ENCODE results near the gene MGMT. TPM values are rescaled to one million over a fixed set of nuclear protein-coding genes. Genes with fewer than 3 reads are reported as not detected.

Gene MGMT
- total RNA-seq, 4 donors from 2014 or later, result 18.4 to 30.3 (median 27.9) TPM

DNA sequence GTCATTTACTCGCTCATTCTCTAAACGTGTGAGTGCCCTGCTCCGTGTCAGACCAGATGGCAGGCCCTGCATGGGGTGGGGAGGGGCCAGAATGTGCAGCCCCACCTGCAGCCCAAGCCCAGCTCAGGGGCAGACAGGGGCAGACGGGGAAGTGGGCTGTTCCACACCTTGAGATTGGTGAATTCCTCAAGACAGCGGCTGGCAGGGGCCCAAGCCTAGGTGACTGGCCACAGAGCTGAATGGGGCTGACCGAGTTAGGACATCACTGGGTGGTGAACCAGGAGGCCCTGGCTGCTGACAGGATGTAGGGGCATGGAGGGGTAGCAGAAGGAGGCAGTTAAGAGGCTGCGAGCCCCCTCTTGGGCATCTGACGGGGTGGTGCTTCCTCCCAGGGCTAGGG, 79.1 kb downstream of the MGMT start:
- Histone ChIP-seq H3K4me3 (no peak overlapping the region), H3K4me1 (peaks cover 7 to 17% (median 11%) of the 10 kb centered on the region in 4 donors), H3K27ac (replicated peaks in 1 of 4) (no peak overlapping the region), H3K27me3 (no peaks in the 10 kb centered on the region), H3K36me3 (no peaks in the 10 kb centered on the region), H3K9me3 (no peaks in the 10 kb centered on the region)
- DNase-seq (ENCODE audit: extremely low spot score), result no peak
- no peak for TF ChIP-seq EP300 (IDR thresholded peaks at IDR 0.05)
- no peak for TF ChIP-seq POLR2AphosphoS5 (IDR thresholded peaks at IDR 0.05)
- no peak for TF ChIP-seq CTCF (IDR thresholded peaks at IDR 0.05)
- no peak for TF ChIP-seq POLR2A (IDR thresholded peaks at IDR 0.05; ENCODE audit: low read depth)
- intact Hi-C loops (cut with DNase I), result no loop called here
- WGBS, result 77% methylated on average over 8 of the region's 8 CpGs

GRCh38 chr10:129547608-129548007, 80.6 kb downstream of the MGMT start:
- no peak for DNase-seq (ENCODE audit: extremely low spot score)
- H3K4me1 ChIP-seq, result peaks cover 7 to 17% (median 11%) of the 10 kb centered on the region in 4 donors
- no peaks in the 10 kb centered on the region for H3K9me3 ChIP-seq
- no peak overlapping the region for H3K27ac ChIP-seq (replicated peaks in 1 of 4)
- TF ChIP-seq POLR2AphosphoS5 (IDR thresholded peaks at IDR 0.05), result no peak
- TF ChIP-seq EP300 (IDR thresholded peaks at IDR 0.05), result no peak
- TF ChIP-seq POLR2A (IDR thresholded peaks at IDR 0.05; ENCODE audit: low read depth), result no peak
- TF ChIP-seq CTCF (IDR thresholded peaks at IDR 0.05), result no peak
- no peak overlapping the region for H3K4me3 ChIP-seq
- H3K27me3 ChIP-seq, result no peaks in the 10 kb centered on the region
- intact Hi-C loops (cut with DNase I), result no loop called here
- 69% methylated on average over 7 of the region's 7 CpGs for WGBS
- H3K36me3 ChIP-seq, result peaks cover 0 to 7% (median 3%) of the 10 kb centered on the region in 4 donors

- H3K36me3 ChIP-seq, result peaks cover 0 to 10% (median 3%) of the 10 kb centered on the region in 4 donors
- H3K27ac ChIP-seq (replicated peaks in 1 of 4), result no peak overlapping the region
- no peak overlapping the region for H3K4me3 ChIP-seq
- TF ChIP-seq CTCF (IDR thresholded peaks at IDR 0.05) (no peak), EP300 (IDR thresholded peaks at IDR 0.05) (no peak), POLR2AphosphoS5 (IDR thresholded peaks at IDR 0.05) (no peak)
- no peak for DNase-seq (ENCODE audit: extremely low spot score)
- intact Hi-C loops (cut with DNase I), result no loop called here
- WGBS, result 88% methylated on average over 10 of the region's 10 CpGs
- no peaks in the 10 kb centered on the region for H3K27me3 ChIP-seq
- H3K9me3 ChIP-seq, result no peaks in the 10 kb centered on the region
- peaks cover 7 to 13% (median 10%) of the 10 kb centered on the region in 4 donors for H3K4me1 ChIP-seq
Measured at GRCh38 chr10:129548600-129548999, 81.6 kb downstream of the MGMT start.

DNA sequence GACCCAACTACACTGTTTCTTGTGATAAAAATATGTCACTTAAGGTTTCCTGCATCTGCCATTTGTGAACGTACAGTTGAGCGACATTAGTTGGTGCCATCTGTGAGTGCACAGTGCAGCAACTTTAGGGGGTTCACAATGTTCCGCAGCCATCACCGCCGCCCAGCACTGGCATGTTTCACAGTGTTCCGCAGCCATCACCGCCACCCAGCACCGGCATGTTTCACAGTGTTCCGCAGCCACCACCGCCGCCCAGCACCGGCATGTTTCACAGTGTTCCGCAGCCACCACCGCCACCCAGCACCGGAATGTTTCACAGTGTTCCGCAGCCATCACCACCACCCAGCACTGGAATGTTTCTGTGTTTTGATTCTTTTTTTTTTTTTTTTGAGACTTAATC, 83.0 kb downstream of the MGMT start:
- TF ChIP-seq EP300 (IDR thresholded peaks at IDR 0.05) (no peak), POLR2AphosphoS5 (IDR thresholded peaks at IDR 0.05) (no peak), CTCF (IDR thresholded peaks at IDR 0.05) (no peak), POLR2A (IDR thresholded peaks at IDR 0.05; ENCODE audit: low read depth) (no peak)
- H3K9me3 ChIP-seq, result no peaks in the 10 kb centered on the region
- peaks cover 0 to 10% (median 3%) of the 10 kb centered on the region in 4 donors for H3K36me3 ChIP-seq
- no peaks in the 10 kb centered on the region for H3K27me3 ChIP-seq
- whole genome bisulfite sequencing, result 92% methylated on average over 16 of the region's 16 CpGs
- no peak overlapping the region for H3K4me3 ChIP-seq
- H3K4me1 ChIP-seq, result peaks cover 0 to 13% (median 10%) of the 10 kb centered on the region in 4 donors
- H3K27ac ChIP-seq (replicated peaks in 1 of 4), result no peak overlapping the region
- no peak for DNase-seq (ENCODE audit: extremely low spot score)
- intact Hi-C loops (cut with DNase I), result no loop called here

GRCh38 chr10:129550658-129551057, 83.6 kb downstream of the MGMT start:
- Histone ChIP-seq H3K9me3 (no peaks in the 10 kb centered on the region), H3K27me3 (no peaks in the 10 kb centered on the region), H3K4me3 (no peak overlapping the region), H3K36me3 (peaks cover 0 to 10% (median 3%) of the 10 kb centered on the region in 4 donors), H3K27ac (replicated peaks in 1 of 4) (no peak overlapping the region), H3K4me1 (peaks cover 0 to 13% (median 10%) of the 10 kb centered on the region in 4 donors)
- WGBS, result 96% methylated on average over 7 of the region's 10 CpGs
- no peak for TF ChIP-seq EP300 (IDR thresholded peaks at IDR 0.05)
- intact Hi-C loops (cut with DNase I), result no loop called here
- DNase-seq (ENCODE audit: extremely low spot score), result no peak
